Activated CD4-positive, alpha-beta memory T cell treated with anti-CD3 and anti-CD28 coated beads, Interleukin-2, amount 10 ng/mL, durations not matched to agents 7 days and 5 days (primary cell): ENCODE measurements around the gene UBASH3B. TPM values are rescaled to one million over a fixed set of nuclear protein-coding genes. Genes with fewer than 3 reads are reported as not detected.

ENCODE experiments used
- CTCF ChIA-PET: fragments of 350-600 bp; sonication (Branson Sonifier 250); formaldehyde crosslinking; loops from one replicate; lab custom pipeline; 2021; ENCODE audit warnings: antibody characterized with exemption, inconsistent platforms; lab: Charles Lee
- POLR2A ChIA-PET: fragments of 350-600 bp; sonication (Branson Sonifier 250); formaldehyde crosslinking; loops from one replicate; lab custom pipeline; 2021; ENCODE audit warnings: antibody characterized with exemption; lab: Charles Lee
- DNase-seq: peaks from one replicate; pipeline ENCODE4 v3.0.0-alpha.2; 2020
- H3K27ac Mint-ChIP-seq: one replicate; pipeline ENCODE4 v1.8.0; 2021; ENCODE audit warnings: mild to moderate bottlenecking, mixed read lengths
- H3K27me3 Mint-ChIP-seq: one replicate; pipeline ENCODE4 v1.8.0; 2021; ENCODE audit warnings: mixed read lengths
- H3K36me3 Mint-ChIP-seq: one replicate; pipeline ENCODE4 v1.8.0; 2021; ENCODE audit warnings: low read depth, mixed read lengths
- H3K4me1 Mint-ChIP-seq: one replicate; pipeline ENCODE4 v1.8.0; 2021; ENCODE audit warnings: mixed read lengths
- H3K4me3 Mint-ChIP-seq: one replicate; pipeline ENCODE4 v1.8.0; 2021; ENCODE audit warnings: mild to moderate bottlenecking, mixed read lengths
- H3K9me3 Mint-ChIP-seq: one replicate; pipeline ENCODE4 v1.8.0; 2021; ENCODE audit warnings: mixed read lengths
- total RNA-seq, 2 experiments: library from RNA; stranded (reverse); gene quantifications; one replicate each; pipeline ENCODE4 v1.2.3, GENCODE V29; 2021

UBASH3B gene
- total RNA-seq, 2 experiments from 2014 or later, result 18.4 to 20.9 TPM

- peaks cover 11% of the 10 kb centered on the region for H3K27me3 Mint-ChIP-seq
- no peak for DNase-seq
- POLR2A ChIA-PET, result no interaction called here
- H3K4me1 Mint-ChIP-seq, result peaks cover 4% of the 10 kb centered on the region
- no peak overlapping the region for H3K27ac Mint-ChIP-seq
- H3K9me3 Mint-ChIP-seq, result no peaks in the 10 kb centered on the region
- CTCF ChIA-PET, result interaction anchor here (0.6 to 3.2 kb wide), 2 partner anchors 15 to 299 kb away, joined by 4 to 22 read pairs; no protein-coding TSS in a partner anchor
- no peak overlapping the region for H3K4me3 Mint-ChIP-seq
- H3K36me3 Mint-ChIP-seq, result no peaks in the 10 kb centered on the region
Observed at GRCh38 chr11:122837528-122838346, 182.2 kb downstream of the UBASH3B start.

- Mint-ChIP-seq H3K36me3 (no peaks in the 10 kb centered on the region), H3K4me1 (peaks cover 20% of the 10 kb centered on the region), H3K27me3 (peaks cover 3% of the 10 kb centered on the region), H3K27ac (peak overlapping the region; percentile 62), H3K4me3 (no peak overlapping the region), H3K9me3 (no peaks in the 10 kb centered on the region)
- peak; percentile 34 for DNase-seq
- ChIA-PET POLR2A (interaction anchor here (1.4 to 2.5 kb wide), 3 partner anchors 9 to 218 kb away, joined by 3 to 5 read pairs (median 4); partner anchors contain the start of gene HSPA8), CTCF (interaction anchor here (1.0 to 1.5 kb wide), 3 partner anchors 9 to 10 kb away, joined by 3 to 7 read pairs (median 4); no protein-coding TSS in a partner anchor)
Observed at GRCh38 chr11:122843281-122844141, 188.0 kb downstream of the UBASH3B start.

GRCh38 chr11:122847466-122847865 is 191.9 kb downstream of the UBASH3B start:
- CTCF ChIA-PET, result interaction anchor here (1.1 kb wide), 1 partner anchor 19 kb away, joined by 3 read pairs; no protein-coding TSS in a partner anchor
- H3K27me3 Mint-ChIP-seq, result peaks cover 9% of the 10 kb centered on the region
- peaks cover 39% of the 10 kb centered on the region for H3K4me1 Mint-ChIP-seq
- H3K27ac Mint-ChIP-seq, result no peak overlapping the region
- no peak for DNase-seq
- POLR2A ChIA-PET, result no interaction called here
- no peak overlapping the region for H3K4me3 Mint-ChIP-seq
- H3K36me3 Mint-ChIP-seq, result no peaks in the 10 kb centered on the region
- H3K9me3 Mint-ChIP-seq, result no peaks in the 10 kb centered on the region

- Mint-ChIP-seq H3K4me1 (peaks cover 35% of the 10 kb centered on the region), H3K36me3 (no peaks in the 10 kb centered on the region), H3K9me3 (no peaks in the 10 kb centered on the region), H3K27ac (no peak overlapping the region), H3K27me3 (peaks cover 9% of the 10 kb centered on the region), H3K4me3 (no peak overlapping the region)
- ChIA-PET CTCF (no interaction called here), POLR2A (no interaction called here)
- DNase-seq, result no peak
Observed at GRCh38 chr11:122848186-122848585, 192.7 kb downstream of the UBASH3B start.

GRCh38 chr11:122850076-122850631 is 194.6 kb downstream of the UBASH3B start:
- CTCF ChIA-PET, result interaction anchor here (3.1 to 8.1 kb wide), 3 partner anchors 10 to 54 kb away, joined by 13 to 109 read pairs (median 21); no protein-coding TSS in a partner anchor
- H3K4me3 Mint-ChIP-seq, result no peak overlapping the region
- H3K4me1 Mint-ChIP-seq, result peaks cover 23% of the 10 kb centered on the region
- no peak overlapping the region for H3K27ac Mint-ChIP-seq
- peaks cover 10% of the 10 kb centered on the region for H3K27me3 Mint-ChIP-seq
- no peaks in the 10 kb centered on the region for H3K36me3 Mint-ChIP-seq
- no peak for DNase-seq
- POLR2A ChIA-PET, result interaction anchor here (1.3 kb wide), 1 partner anchor 26 kb away, joined by 3 read pairs; no protein-coding TSS in a partner anchor
- no peaks in the 10 kb centered on the region for H3K9me3 Mint-ChIP-seq

- Mint-ChIP-seq H3K36me3 (no peaks in the 10 kb centered on the region), H3K4me3 (no peak overlapping the region), H3K27ac (peak overlapping the region; percentile 1), H3K9me3 (no peaks in the 10 kb centered on the region), H3K27me3 (peaks cover 21% of the 10 kb centered on the region), H3K4me1 (peaks cover 27% of the 10 kb centered on the region)
- ChIA-PET POLR2A (interaction anchor here (0.6 to 1.3 kb wide), 3 partner anchors 9 to 25 kb away, joined by 3 to 4 read pairs (median 4); no protein-coding TSS in a partner anchor), CTCF (interaction anchor here (0.7 to 8.1 kb wide), 16 partner anchors 9 to 272 kb away, joined by 3 to 109 read pairs (median 16); partner anchors contain the start of gene CRTAM)
- no peak for DNase-seq
Observed at GRCh38 chr11:122851366-122851966, 195.9 kb downstream of the UBASH3B start.

GRCh38 chr11:122852074-122852795 is 196.7 kb downstream of the UBASH3B start:
- H3K4me3 Mint-ChIP-seq, result no peak overlapping the region

GRCh38 chr11:122852796-122853160 is 197.3 kb downstream of the UBASH3B start:
- Mint-ChIP-seq H3K4me1 (peaks cover 31% of the 10 kb centered on the region), H3K4me3 (no peak overlapping the region), H3K9me3 (no peaks in the 10 kb centered on the region), H3K27ac (no peak overlapping the region), H3K36me3 (no peaks in the 10 kb centered on the region), H3K27me3 (peaks cover 27% of the 10 kb centered on the region)
- ChIA-PET POLR2A (interaction anchor here (0.9 to 1.4 kb wide), 3 partner anchors 8 to 17 kb away, joined by 3 read pairs; no protein-coding TSS in a partner anchor), CTCF (interaction anchor here (0.6 to 8.1 kb wide), 36 partner anchors 8 to 296 kb away, joined by 3 to 109 read pairs (median 5); partner anchors contain the start of genes CRTAM and UBASH3B)
- DNase-seq, result no peak

More at GRCh38 chr11:122852074-122852795, 196.7 kb downstream of the UBASH3B start:
- Mint-ChIP-seq H3K4me1 (peaks cover 31% of the 10 kb centered on the region), H3K36me3 (no peaks in the 10 kb centered on the region), H3K27me3 (peaks cover 23% of the 10 kb centered on the region), H3K27ac (peak overlapping the region; percentile 1), H3K9me3 (no peaks in the 10 kb centered on the region)
- CTCF ChIA-PET, result interaction anchor here (0.6 to 8.1 kb wide), 33 partner anchors 8 to 296 kb away, joined by 3 to 109 read pairs (median 5); partner anchors contain the start of gene CRTAM
- peak; percentile 20 for DNase-seq
- POLR2A ChIA-PET, result interaction anchor here (0.9 to 1.4 kb wide), 4 partner anchors 8 to 17 kb away, joined by 3 to 4 read pairs (median 3); no protein-coding TSS in a partner anchor

- Mint-ChIP-seq H3K4me1 (peaks cover 31% of the 10 kb centered on the region), H3K9me3 (no peaks in the 10 kb centered on the region), H3K4me3 (no peak overlapping the region), H3K27me3 (peaks cover 30% of the 10 kb centered on the region), H3K27ac (no peak overlapping the region), H3K36me3 (no peaks in the 10 kb centered on the region)
- DNase-seq, result no peak
- ChIA-PET POLR2A (interaction anchor here (1.2 to 1.4 kb wide), 2 partner anchors 9 to 60 kb away, joined by 3 read pairs; no protein-coding TSS in a partner anchor), CTCF (interaction anchor here (0.8 to 8.1 kb wide), 38 partner anchors 7 to 297 kb away, joined by 3 to 109 read pairs (median 5); partner anchors contain the start of genes CRTAM and UBASH3B)
Observed at GRCh38 chr11:122853261-122853660, 197.7 kb downstream of the UBASH3B start.

- Mint-ChIP-seq H3K9me3 (no peaks in the 10 kb centered on the region), H3K27me3 (peaks cover 31% of the 10 kb centered on the region), H3K4me1 (peaks cover 31% of the 10 kb centered on the region), H3K4me3 (no peak overlapping the region), H3K27ac (no peak overlapping the region), H3K36me3 (no peaks in the 10 kb centered on the region)
- CTCF ChIA-PET, result interaction anchor here (0.6 to 8.1 kb wide), 32 partner anchors 9 to 278 kb away, joined by 3 to 109 read pairs (median 5); partner anchors contain the start of genes CRTAM and UBASH3B
- POLR2A ChIA-PET, result interaction anchor here (1.2 kb wide), 1 partner anchor 61 kb away, joined by 3 read pairs; no protein-coding TSS in a partner anchor
- peak; percentile 31 for DNase-seq
Observed at GRCh38 chr11:122853971-122854446, 198.5 kb downstream of the UBASH3B start.

- CTCF ChIA-PET, result interaction anchor here (3.0 to 5.9 kb wide), 2 partner anchors 10 to 161 kb away, joined by 13 to 106 read pairs; no protein-coding TSS in a partner anchor
- POLR2A ChIA-PET, result no interaction called here
Observed at GRCh38 chr11:122861631-122862030, 206.1 kb downstream of the UBASH3B start.

More at GRCh38 chr11:122861631-122862030, 206.1 kb downstream of the UBASH3B start:
- Mint-ChIP-seq H3K27ac (no peak overlapping the region), H3K9me3 (no peaks in the 10 kb centered on the region), H3K4me3 (no peak overlapping the region), H3K36me3 (no peaks in the 10 kb centered on the region), H3K27me3 (peaks cover 44% of the 10 kb centered on the region), H3K4me1 (peaks cover 3% of the 10 kb centered on the region)
- DNase-seq, result no peak
